ENCODE results near the gene PITPNM1. TPM values are rescaled to one million over a fixed set of nuclear protein-coding genes. Genes with fewer than 3 reads are reported as not detected.
A peak's percentile ranks its signal among the peaks of the same experiment; 100 is the strongest.

The PITPNM1 gene
- total and polyA plus RNA-seq, 2 experiments from 2014 or later, result 10.8 to 30.7 TPM

GRCh38 chr11:67445515-67445914, 59.6 kb downstream of the PITPNM1 start:
- H3F3A ChIP-seq (ENCODE audit: insufficient read depth), result no peaks in the 10 kb centered on the region
- H3K4me1 ChIP-seq (ENCODE audit: insufficient read depth), result 0 out of 2 replicates have a peak, but pooled peaks cover 3% of the 10 kb centered on the region
- TF ChIP-seq EZH2phosphoT487 (IDR thresholded peaks at IDR 0.05; ENCODE audit: insufficient read depth, low read depth), result no peak
- in situ Hi-C loops (cut with MboI), result no loop called here
- no peaks in the 10 kb centered on the region for H4K20me1 ChIP-seq (ENCODE audit: insufficient read depth)
- no peak for DNase-seq
- no peak overlapping the region for H3K27ac ChIP-seq
- H3K9me3 ChIP-seq (ENCODE audit: low read depth), result no peaks in the 10 kb centered on the region
- H3K4me3 ChIP-seq, result no peak overlapping the region
- WGBS, 2 experiments (ENCODE audit: low coverage in 1 of 2, low lambda C conversion rate in 2 of 2, missing lambda C conversion rate in 2 of 2), result 81 to 87% methylated on average over 5 of the region's 5 CpGs
- peaks cover 12% of the 10 kb centered on the region for H3K79me2 ChIP-seq (ENCODE audit: insufficient read depth)
- H2AFZ ChIP-seq, result no peak overlapping the region
- no peak overlapping the region for H3K9ac ChIP-seq
- no peaks in the 10 kb centered on the region for H3K27me3 ChIP-seq (replicated peaks; ENCODE audit: insufficient read depth)
- no peaks in the 10 kb centered on the region for H3K36me3 ChIP-seq (ENCODE audit: low read depth)
- H3K4me2 ChIP-seq (ENCODE audit: unreplicated experiment), result no peak overlapping the region
- no peaks in the 10 kb centered on the region for H3K9me2 ChIP-seq (ENCODE audit: insufficient read depth)

GRCh38 chr11:67442504-67443404, 62.4 kb downstream of the PITPNM1 start:
- no peaks in the 10 kb centered on the region; the same call in 1 of the 2 replicates for H3F3A ChIP-seq (ENCODE audit: insufficient read depth)
- H3K9me2 ChIP-seq (ENCODE audit: insufficient read depth), result no peaks in the 10 kb centered on the region
- H3K4me3 ChIP-seq, result peak overlapping the region; percentile 92
- peak overlapping the region; percentile 31 for H3K27ac ChIP-seq
- in situ Hi-C loops (cut with MboI), result no loop called here
- no peaks in the 10 kb centered on the region for H3K9me3 ChIP-seq (ENCODE audit: low read depth)
- H4K20me1 ChIP-seq (ENCODE audit: insufficient read depth), result no peaks in the 10 kb centered on the region
- DNase-seq, result peak; percentile 54
- 0 out of 2 replicates have a peak, but pooled peaks cover 3% of the 10 kb centered on the region for H3K4me1 ChIP-seq (ENCODE audit: insufficient read depth)
- TF ChIP-seq EZH2 (IDR thresholded peaks at IDR 0.05; ENCODE audit: insufficient read depth, poor library complexity, severe bottlenecking), result no peak
- peak overlapping the region; percentile 81 for H3K4me2 ChIP-seq (ENCODE audit: unreplicated experiment)
- peak overlapping the region; percentile 84 for H3K9ac ChIP-seq
- H3K79me2 ChIP-seq (ENCODE audit: insufficient read depth), result peaks cover 12% of the 10 kb centered on the region
- WGBS, 2 experiments (ENCODE audit: low coverage in 1 of 2, low lambda C conversion rate in 2 of 2, missing lambda C conversion rate in 2 of 2), result 26 to 36% methylated on average over 33 to 44 of the region's 45 CpGs
- H2AFZ ChIP-seq, result peak overlapping the region; percentile 17; the same call in 1 of the 2 replicates
- H3K36me3 ChIP-seq (ENCODE audit: low read depth), result no peaks in the 10 kb centered on the region
- no peaks in the 10 kb centered on the region for H3K27me3 ChIP-seq (replicated peaks; ENCODE audit: insufficient read depth)

Small RNA genes within 50 kb of the gene (microRNA-seq; reads per million reads assigned to microRNA genes)
- not detected for gene MIR6752 (ENCODE audit: borderline number of aligned reads)

Small RNA genes within 50 kb of the gene (small RNA-seq; reads per million reads assigned to genes)
- not detected for gene MIR6752 (ENCODE audit: low read depth, low replicate concordance)

Other genes with a start within 250 kb of the PITPNM1 start
- 43.0 and 54.9 TPM in 2 replicates for gene GRK2, start 238.9 kb downstream of the PITPNM1 start, total RNA-seq (2014; rRNA removed; shearing (Covaris generic))
- 6.0 and 7.8 TPM in 2 replicates for gene GRK2, start 238.9 kb downstream of the PITPNM1 start, polyA plus RNA-seq (2016; fragmentation: Nextera tagmentation; extraction: Ambion mirVana)
- gene ANKRD13D, start 216.1 kb downstream of the PITPNM1 start, total RNA-seq (2014; rRNA removed; shearing (Covaris generic)), result 27.6 and 42.9 TPM in 2 replicates
- 13.4 and 16.4 TPM in 2 replicates for gene ANKRD13D, start 216.1 kb downstream of the PITPNM1 start, polyA plus RNA-seq (2016; fragmentation: Nextera tagmentation; extraction: Ambion mirVana)
- gene SSH3, start 201.8 kb downstream of the PITPNM1 start, total RNA-seq (2014; rRNA removed; shearing (Covaris generic)), result 20.1 and 41.6 TPM in 2 replicates
- gene SSH3, start 201.8 kb downstream of the PITPNM1 start, polyA plus RNA-seq (2016; fragmentation: Nextera tagmentation; extraction: Ambion mirVana), result 25.2 and 26.4 TPM in 2 replicates
- 86.6 and 109 TPM in 2 replicates for gene POLD4, start 151.8 kb downstream of the PITPNM1 start, total RNA-seq (2014; rRNA removed; shearing (Covaris generic))
- gene POLD4, start 151.8 kb downstream of the PITPNM1 start, polyA plus RNA-seq (2016; fragmentation: Nextera tagmentation; extraction: Ambion mirVana), result 121 and 136 TPM in 2 replicates
- gene CLCF1, start 131.8 kb downstream of the PITPNM1 start, total RNA-seq (2014; rRNA removed; shearing (Covaris generic)), result 33.0 and 39.1 TPM in 2 replicates
- gene CLCF1, start 131.8 kb downstream of the PITPNM1 start, polyA plus RNA-seq (2016; fragmentation: Nextera tagmentation; extraction: Ambion mirVana), result 20.0 and 21.1 TPM in 2 replicates
- gene RAD9A, start 113.4 kb downstream of the PITPNM1 start, total RNA-seq (2014; rRNA removed; shearing (Covaris generic)), result 0.51 and 4.6 TPM in 2 replicates
- gene RAD9A, start 113.4 kb downstream of the PITPNM1 start, polyA plus RNA-seq (2016; fragmentation: Nextera tagmentation; extraction: Ambion mirVana), result 3.9 and 5.7 TPM in 2 replicates
- 140 and 172 TPM in 2 replicates for gene PPP1CA, start 103.5 kb downstream of the PITPNM1 start, total RNA-seq (2014; rRNA removed; shearing (Covaris generic))
- gene PPP1CA, start 103.5 kb downstream of the PITPNM1 start, polyA plus RNA-seq (2016; fragmentation: Nextera tagmentation; extraction: Ambion mirVana), result 207 and 222 TPM in 2 replicates
- not detected in 2 replicates for gene TBC1D10C, start 101.3 kb downstream of the PITPNM1 start, total RNA-seq (2014; rRNA removed; shearing (Covaris generic))
- 0.25 TPM in 1 of 2 replicates, not detected in the other for gene TBC1D10C, start 101.3 kb downstream of the PITPNM1 start, polyA plus RNA-seq (2016; fragmentation: Nextera tagmentation; extraction: Ambion mirVana)
- gene CARNS1, start 89.7 kb downstream of the PITPNM1 start, total RNA-seq (2014; rRNA removed; shearing (Covaris generic)), result 0.38 and 0.43 TPM in 2 replicates
- 0.13 and 0.38 TPM in 2 replicates for gene CARNS1, start 89.7 kb downstream of the PITPNM1 start, polyA plus RNA-seq (2016; fragmentation: Nextera tagmentation; extraction: Ambion mirVana)
- gene RPS6KB2, start 76.9 kb downstream of the PITPNM1 start, total RNA-seq (2014; rRNA removed; shearing (Covaris generic)), result 68.0 and 71.2 TPM in 2 replicates
- gene RPS6KB2, start 76.9 kb downstream of the PITPNM1 start, polyA plus RNA-seq (2016; fragmentation: Nextera tagmentation; extraction: Ambion mirVana), result 52.3 and 53.0 TPM in 2 replicates
- not detected in 2 replicates for gene PTPRCAP, start 67.7 kb downstream of the PITPNM1 start, total RNA-seq (2014; rRNA removed; shearing (Covaris generic))
- gene PTPRCAP, start 67.7 kb downstream of the PITPNM1 start, polyA plus RNA-seq (2016; fragmentation: Nextera tagmentation; extraction: Ambion mirVana), result 0.43 and 0.68 TPM in 2 replicates
- gene CORO1B, start 61.9 kb downstream of the PITPNM1 start, total RNA-seq (2014; rRNA removed; shearing (Covaris generic)), result 107 and 113 TPM in 2 replicates
- 78.1 and 80.2 TPM in 2 replicates for gene CORO1B, start 61.9 kb downstream of the PITPNM1 start, polyA plus RNA-seq (2016; fragmentation: Nextera tagmentation; extraction: Ambion mirVana)
- gene GPR152, start 52.6 kb downstream of the PITPNM1 start, total RNA-seq (2014; rRNA removed; shearing (Covaris generic)), result not detected in 2 replicates
- gene GPR152, start 52.6 kb downstream of the PITPNM1 start, polyA plus RNA-seq (2016; fragmentation: Nextera tagmentation; extraction: Ambion mirVana), result not detected in 2 replicates
- gene CABP4, start 50.0 kb downstream of the PITPNM1 start, total RNA-seq (2014; rRNA removed; shearing (Covaris generic)), result not detected in 2 replicates
- not detected in 2 replicates for gene CABP4, start 50.0 kb downstream of the PITPNM1 start, polyA plus RNA-seq (2016; fragmentation: Nextera tagmentation; extraction: Ambion mirVana)
- 13.4 and 67.2 TPM in 2 replicates for gene TMEM134, start 36.1 kb downstream of the PITPNM1 start, total RNA-seq (2014; rRNA removed; shearing (Covaris generic))
- 99.3 and 103 TPM in 2 replicates for gene TMEM134, start 36.1 kb downstream of the PITPNM1 start, polyA plus RNA-seq (2016; fragmentation: Nextera tagmentation; extraction: Ambion mirVana)
- 46.4 and 58.5 TPM in 2 replicates for gene AIP, start 22.3 kb downstream of the PITPNM1 start, total RNA-seq (2014; rRNA removed; shearing (Covaris generic))
- gene AIP, start 22.3 kb downstream of the PITPNM1 start, polyA plus RNA-seq (2016; fragmentation: Nextera tagmentation; extraction: Ambion mirVana), result 56.1 and 57.3 TPM in 2 replicates
- 20.5 and 29.6 TPM in 2 replicates for gene CDK2AP2, start 2.8 kb upstream of the PITPNM1 start, total RNA-seq (2014; rRNA removed; shearing (Covaris generic))
- gene CDK2AP2, start 2.8 kb upstream of the PITPNM1 start, polyA plus RNA-seq (2016; fragmentation: Nextera tagmentation; extraction: Ambion mirVana), result 54.1 and 55.2 TPM in 2 replicates
- not detected in 2 replicates for gene CABP2, start 18.1 kb upstream of the PITPNM1 start, total RNA-seq (2014; rRNA removed; shearing (Covaris generic))
- not detected in 2 replicates for gene CABP2, start 18.1 kb upstream of the PITPNM1 start, polyA plus RNA-seq (2016; fragmentation: Nextera tagmentation; extraction: Ambion mirVana)
- 355 and 606 TPM in 2 replicates for gene GSTP1, start 78.4 kb upstream of the PITPNM1 start, total RNA-seq (2014; rRNA removed; shearing (Covaris generic))
- 743 and 767 TPM in 2 replicates for gene GSTP1, start 78.4 kb upstream of the PITPNM1 start, polyA plus RNA-seq (2016; fragmentation: Nextera tagmentation; extraction: Ambion mirVana)
- 168 and 209 TPM in 2 replicates for gene NDUFV1, start 101.6 kb upstream of the PITPNM1 start, total RNA-seq (2014; rRNA removed; shearing (Covaris generic))
- gene NDUFV1, start 101.6 kb upstream of the PITPNM1 start, polyA plus RNA-seq (2016; fragmentation: Nextera tagmentation; extraction: Ambion mirVana), result 136 TPM in 2 replicates
- 2.0 and 4.8 TPM in 2 replicates for gene NUDT8, start 124.6 kb upstream of the PITPNM1 start, total RNA-seq (2014; rRNA removed; shearing (Covaris generic))
- gene NUDT8, start 124.6 kb upstream of the PITPNM1 start, polyA plus RNA-seq (2016; fragmentation: Nextera tagmentation; extraction: Ambion mirVana), result 4.1 TPM in 2 replicates
- gene TBX10, start 134.4 kb upstream of the PITPNM1 start, total RNA-seq (2014; rRNA removed; shearing (Covaris generic)), result not detected in 2 replicates
- not detected in 2 replicates for gene TBX10, start 134.4 kb upstream of the PITPNM1 start, polyA plus RNA-seq (2016; fragmentation: Nextera tagmentation; extraction: Ambion mirVana)
- gene ACY3, start 145.4 kb upstream of the PITPNM1 start, total RNA-seq (2014; rRNA removed; shearing (Covaris generic)), result not detected in 2 replicates
- not detected in 2 replicates for gene ACY3, start 145.4 kb upstream of the PITPNM1 start, polyA plus RNA-seq (2016; fragmentation: Nextera tagmentation; extraction: Ambion mirVana)
- not detected in 2 replicates for gene ALDH3B2, start 169.3 kb upstream of the PITPNM1 start, total RNA-seq (2014; rRNA removed; shearing (Covaris generic))
- gene ALDH3B2, start 169.3 kb upstream of the PITPNM1 start, polyA plus RNA-seq (2016; fragmentation: Nextera tagmentation; extraction: Ambion mirVana), result not detected in 2 replicates